CD4-positive, alpha-beta T cell treated with Interleukin-6 at 100 ng/mL for 8 hours (primary cell): ENCODE measurements around the gene CDK5.

Experiments
- DNase-seq: peaks from one replicate; pipeline ENCODE4 v3.0.0-alpha.2; 2020; ENCODE audit warnings: mixed read lengths, low spot score

Gene CDK5

DNA sequence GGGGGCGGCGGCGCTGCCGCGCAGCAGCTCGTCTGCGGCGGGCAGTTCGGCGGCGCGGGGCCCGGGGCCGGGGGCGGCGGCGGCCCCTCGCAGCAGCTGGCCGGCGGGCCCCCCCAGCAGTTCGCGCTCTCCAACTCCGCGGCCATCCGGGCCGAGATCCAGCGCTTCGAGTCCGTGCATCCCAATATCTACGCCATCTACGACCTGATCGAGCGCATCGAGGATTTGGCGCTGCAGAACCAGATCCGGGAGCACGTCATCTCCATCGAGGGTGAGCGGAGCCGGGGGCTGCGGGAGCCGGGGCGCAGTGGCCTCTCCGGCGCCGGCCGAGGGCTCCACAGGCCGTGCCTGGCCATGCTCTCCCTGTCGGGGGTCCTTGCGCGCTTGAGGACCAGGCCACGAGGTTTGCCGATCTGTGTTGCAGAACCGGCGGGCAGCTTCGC lies 29.1 kb upstream of the CDK5 start:
- DNase-seq = no peak

DNA sequence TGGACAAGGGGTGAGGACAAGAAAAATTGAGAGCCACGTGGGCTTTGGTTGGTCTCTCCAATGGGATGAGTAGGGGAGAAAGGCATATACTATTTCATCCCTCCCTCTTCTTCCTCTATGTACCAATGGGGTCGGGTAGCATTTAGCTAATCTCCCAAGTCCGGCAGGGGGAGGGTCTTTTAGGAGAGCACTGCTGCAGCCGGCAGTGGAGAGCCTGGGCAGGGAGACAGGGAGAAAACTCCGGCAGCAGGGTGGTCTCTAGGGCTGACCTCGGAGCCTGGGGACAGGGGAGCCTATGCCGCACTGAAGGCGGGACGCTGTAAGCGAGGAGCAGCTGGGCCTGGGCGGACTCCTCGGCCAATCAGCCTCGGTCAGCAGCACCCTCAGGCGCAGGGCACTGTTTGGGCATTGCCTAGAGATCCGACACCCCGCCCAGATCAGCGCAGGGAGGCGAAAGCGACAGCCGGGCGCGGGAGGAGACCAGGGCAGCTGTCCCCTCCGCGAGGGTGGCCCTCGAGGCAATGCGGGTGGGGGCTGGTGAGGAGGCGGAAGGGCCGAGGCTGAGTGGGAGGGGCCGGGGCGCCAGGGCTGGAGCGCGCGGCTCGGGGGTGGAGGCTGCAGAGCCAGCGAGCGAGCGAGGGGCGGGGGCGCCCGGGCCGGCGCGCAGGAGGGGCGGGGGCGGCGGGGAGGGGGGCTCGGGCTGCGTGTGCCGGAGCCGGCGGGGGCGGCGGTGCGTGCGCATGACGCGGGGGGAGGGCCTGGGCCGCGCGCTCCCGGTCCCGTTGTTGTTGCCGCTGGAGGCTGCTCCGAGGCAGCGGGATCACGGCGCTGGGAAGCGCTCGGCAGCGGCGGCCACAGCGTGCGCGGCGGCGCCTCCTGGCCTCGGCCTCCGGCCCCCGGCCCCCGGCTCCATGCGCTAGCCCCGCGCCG lies 28.3 kb upstream of the CDK5 start, which contains the start of gene AGAP3:
AGAP3 (plus strand) TSS at position 785 of the 930 bp plus-strand sequence. CDS start 267 bp downstream, outside the sequence.
- peak; percentile 42 for DNase-seq

DNA sequence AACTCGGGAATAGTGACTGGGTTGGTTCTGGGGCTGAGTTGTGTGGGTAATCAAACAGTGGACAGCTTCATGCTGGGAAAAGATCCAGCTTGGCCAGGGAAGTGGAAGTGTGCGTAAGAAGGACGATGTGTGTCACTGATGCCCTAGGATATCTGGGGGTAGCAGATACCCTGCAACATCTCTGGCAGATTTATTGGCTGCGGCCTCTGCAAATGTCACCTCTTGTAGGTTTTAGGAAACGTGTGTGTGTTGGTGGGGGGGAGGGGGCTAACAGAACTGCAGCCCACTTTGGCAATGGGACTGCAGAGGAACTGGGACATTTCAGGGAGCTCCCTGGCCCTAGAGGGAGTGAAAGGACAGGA lies 27.6 kb upstream of the CDK5 start:
- no peak for DNase-seq

DNA sequence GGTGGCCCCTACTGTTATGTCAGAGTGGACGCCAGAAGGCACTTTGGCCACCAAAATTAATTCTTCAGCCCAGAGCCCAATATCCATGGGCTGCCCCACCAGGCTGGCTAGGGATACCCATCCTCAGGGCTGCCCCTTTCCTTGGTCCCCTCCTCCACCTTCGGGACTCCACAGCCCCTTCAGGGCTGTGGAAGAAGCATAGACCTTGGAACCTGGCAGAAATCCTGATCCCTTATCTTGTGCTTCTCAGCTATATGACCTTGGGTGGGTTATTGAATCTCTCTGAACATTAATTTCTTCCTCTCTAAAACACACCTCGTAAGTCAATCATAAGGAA lies 26.1 kb upstream of the CDK5 start:
- no peak for DNase-seq

DNA sequence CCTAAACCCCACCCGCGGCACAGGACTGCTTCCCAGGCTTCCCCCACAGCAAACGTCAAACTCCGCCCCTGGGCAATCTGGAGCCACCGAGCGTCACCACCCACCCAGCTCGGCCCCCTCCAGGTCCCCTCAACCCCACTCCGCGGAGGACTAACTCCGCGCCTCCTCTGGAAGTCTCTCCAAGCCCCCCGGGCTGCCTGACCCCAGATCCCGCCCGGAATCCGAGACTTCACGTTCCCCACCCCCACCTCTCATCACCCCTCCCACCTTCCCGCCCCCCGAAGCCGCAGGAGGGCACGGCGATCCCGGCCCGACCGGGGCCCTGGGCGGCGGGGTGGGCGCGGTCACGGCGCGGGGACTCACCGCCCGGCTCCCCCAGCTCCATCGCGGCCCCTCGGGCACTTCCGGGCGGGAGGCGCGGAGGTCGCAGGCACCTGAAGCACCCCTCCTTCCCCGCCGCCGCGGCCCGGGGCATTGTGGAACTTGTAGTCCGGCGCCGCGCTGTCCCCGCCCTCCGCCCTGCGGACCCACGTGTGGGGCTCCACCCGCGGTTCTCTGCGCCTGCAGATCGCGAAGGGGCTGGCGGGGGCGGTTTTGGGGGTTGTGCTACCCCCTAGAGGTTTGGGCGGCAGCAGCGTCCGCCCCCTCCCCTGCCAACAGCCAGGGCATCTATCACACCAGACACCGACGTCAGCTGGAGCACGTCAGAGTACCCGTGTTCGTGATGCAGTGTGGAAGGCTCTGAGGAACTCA lies 25.6 kb upstream of the CDK5 start, which contains the start of gene TMUB1:
TMUB1 (minus strand) TSS at position 423 of the 753 bp plus-strand sequence. CDS start 930 bp downstream, outside the sequence.
- DNase-seq = peak; percentile 79

DNA sequence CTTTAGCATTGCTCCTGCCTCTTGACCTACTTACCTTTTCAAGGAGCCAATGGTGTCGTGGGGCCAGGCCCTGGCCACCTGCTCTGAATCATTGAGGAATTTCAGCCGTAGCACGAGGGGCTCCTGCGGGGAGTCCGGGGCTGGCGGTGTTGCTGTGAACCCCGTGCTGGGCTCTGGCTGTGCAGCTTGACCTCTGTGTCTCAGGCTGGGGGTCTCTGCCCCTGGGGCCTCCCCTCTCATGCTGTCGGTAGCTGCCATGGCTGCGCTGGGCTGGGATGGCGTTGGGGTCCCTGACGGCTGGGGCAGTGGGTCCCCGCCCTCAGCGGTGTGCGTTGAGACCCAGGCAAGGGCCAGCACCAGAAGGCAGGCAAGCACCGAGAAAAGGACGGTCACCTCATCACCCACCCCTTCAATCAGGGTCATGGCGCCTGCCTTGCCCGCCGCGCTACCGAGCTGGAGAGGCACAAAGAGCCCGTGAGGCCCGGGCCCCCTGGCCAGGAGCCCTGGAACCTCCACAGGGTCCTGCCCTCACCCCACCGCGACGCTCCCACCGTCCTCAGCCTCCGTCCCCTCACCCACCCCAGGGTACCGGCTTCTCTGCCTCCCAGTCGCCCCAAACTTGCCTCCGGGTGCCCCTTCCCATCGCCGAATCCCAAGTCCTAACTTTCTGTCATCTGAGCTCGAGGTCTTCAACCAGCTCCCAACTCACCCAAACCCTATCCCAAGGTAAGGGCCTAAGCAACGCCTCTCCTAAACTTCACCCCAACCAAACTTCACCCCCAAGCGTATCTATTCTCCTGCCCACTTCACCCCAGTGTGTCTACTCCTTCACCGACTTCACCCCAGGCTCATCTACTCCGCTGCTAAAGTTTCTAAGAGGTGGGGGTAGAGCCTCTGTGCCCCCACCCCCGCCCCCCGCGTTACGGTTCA lies 24.7 kb upstream of the CDK5 start:
- no peak for DNase-seq

DNA sequence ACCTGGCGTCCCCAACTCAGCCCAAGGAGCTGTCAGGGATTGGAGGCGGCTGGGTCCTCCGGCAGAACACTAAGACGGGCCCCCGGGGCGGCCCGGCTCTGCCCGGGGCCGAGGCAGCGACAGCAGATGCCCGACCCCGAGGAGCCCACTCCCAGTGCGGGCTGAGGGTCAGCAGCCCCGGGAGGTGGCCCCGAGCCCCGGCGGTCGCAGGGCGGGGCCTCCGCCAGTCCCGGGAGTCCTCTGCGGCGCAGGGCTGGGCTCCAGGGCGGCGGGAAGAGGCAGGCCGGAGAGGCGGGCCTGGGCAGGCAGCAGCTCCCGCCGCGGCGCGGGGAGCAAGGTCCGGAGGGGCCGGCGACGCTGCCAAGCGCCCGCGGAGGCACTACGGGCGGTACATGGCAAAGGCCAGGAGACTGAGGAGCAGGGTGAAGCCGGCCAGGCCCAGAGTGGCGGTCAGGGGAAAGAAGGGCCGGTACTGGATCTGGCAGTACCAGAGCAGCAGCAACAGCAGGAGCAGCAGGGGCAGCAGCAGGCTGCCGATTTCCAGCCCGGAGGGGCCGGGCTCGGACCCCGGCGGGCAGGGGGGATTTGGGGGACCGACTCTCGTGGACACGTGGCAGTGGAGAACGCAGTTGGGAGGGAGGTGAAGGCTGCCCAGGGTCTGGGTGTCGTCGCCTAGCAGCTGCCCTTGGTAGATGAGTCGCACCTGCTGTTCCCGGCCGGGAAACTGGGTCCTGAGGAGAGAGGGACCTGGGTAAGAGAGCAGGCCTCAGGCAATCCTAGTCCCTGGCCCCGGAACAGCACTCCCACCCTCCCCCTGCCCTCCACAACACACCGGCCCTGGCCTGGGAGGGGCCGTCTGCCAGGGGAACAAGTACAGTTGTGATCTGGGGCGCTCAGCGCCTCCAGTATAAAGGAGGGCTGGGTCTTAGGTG lies 23.7 kb upstream of the CDK5 start:
- DNase-seq = no peak

DNA sequence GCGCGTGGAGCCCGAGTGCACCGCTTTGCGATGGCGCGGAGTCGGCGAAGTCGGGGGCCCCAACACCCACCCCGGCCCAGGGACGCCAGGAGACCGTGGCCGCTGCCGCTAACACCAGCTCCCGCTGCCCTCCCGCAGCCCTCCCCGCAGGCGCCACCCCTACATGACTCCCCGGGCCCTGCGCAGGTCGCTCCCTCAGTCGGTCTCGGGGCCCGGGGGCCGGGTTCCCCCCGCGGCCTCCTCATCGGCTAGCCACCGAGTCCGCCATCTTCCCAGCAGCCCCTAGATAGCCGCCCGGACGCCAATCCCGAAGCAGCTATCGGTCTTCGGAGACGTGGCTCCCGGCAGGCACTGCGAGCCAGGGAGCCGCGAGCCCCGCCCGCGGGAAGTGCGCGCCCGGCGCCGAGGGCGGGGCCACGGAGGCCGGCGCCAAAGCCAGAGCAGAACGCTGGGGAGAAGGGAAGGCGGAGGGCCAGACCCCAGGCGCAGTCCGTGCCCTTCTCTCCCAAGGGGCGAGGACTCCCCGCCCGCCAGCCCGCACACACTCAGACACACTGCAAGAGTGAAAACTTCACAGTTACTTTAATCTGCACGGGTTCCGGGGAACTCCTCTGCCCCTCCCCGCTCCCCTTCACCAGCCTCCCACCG lies 22.9 kb upstream of the CDK5 start, which contains the start of gene FASTK:
FASTK (minus strand) TSS at position 288 of the 648 bp plus-strand sequence; CDS start at position 245, 43 bp downstream.
- peak; percentile 87 for DNase-seq

DNA sequence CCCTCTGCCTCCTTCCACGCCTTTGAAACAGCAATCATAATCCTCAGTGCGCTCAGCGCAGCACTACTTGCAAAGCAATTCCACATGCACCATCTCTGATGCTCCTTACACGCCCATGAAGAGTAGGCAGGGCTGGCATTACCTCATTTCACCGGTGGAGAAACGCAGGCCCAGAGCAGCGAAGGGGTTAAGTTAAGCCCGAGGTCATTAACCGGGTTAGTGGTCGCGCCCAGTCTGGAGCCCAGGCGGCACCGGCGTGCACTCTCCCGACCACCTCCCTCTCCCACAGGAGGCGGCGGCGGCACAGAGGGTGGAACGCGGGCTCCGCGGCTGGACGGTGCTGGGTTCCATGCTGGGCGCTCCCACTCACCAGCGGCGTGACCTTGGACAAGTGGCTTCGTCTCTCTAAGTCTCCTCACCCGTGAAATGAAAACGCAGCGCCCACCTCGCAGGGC lies 22.4 kb upstream of the CDK5 start:
- no peak for DNase-seq

DNA sequence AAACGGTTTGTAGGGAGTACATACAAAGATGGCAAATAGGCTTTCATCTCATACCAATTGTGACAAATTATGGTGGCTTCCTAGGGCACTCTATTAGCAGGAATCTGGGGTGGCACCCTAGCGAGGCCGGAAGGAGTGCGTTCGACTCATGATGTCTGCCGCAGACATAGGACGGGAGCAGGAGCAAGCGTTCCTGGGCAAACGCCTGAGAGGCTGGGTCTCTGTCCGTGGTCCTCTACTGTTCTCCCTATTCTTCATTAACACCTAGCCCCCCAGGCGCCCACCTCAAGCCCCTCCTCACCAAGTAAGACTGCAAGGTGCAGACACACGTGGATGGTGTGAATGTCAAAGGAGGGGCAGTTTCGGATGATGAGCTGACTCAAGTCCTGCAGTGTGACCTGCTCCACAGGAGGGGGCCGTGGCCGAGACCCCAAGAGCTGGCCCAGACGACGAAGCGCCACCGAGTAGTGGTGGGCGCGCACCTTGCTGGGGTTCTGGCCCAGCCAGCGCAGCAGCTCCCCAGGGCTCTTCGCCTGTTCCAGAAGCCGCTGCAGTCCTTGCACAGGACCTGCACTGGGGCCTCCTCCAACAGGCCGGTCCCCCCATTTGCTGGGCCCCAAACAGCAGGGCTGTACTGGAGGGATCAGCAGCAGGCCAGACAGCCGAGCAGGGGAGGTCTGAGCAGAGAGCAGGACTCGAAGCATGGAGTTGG lies 21.7 kb upstream of the CDK5 start:
- no peak for DNase-seq

DNA sequence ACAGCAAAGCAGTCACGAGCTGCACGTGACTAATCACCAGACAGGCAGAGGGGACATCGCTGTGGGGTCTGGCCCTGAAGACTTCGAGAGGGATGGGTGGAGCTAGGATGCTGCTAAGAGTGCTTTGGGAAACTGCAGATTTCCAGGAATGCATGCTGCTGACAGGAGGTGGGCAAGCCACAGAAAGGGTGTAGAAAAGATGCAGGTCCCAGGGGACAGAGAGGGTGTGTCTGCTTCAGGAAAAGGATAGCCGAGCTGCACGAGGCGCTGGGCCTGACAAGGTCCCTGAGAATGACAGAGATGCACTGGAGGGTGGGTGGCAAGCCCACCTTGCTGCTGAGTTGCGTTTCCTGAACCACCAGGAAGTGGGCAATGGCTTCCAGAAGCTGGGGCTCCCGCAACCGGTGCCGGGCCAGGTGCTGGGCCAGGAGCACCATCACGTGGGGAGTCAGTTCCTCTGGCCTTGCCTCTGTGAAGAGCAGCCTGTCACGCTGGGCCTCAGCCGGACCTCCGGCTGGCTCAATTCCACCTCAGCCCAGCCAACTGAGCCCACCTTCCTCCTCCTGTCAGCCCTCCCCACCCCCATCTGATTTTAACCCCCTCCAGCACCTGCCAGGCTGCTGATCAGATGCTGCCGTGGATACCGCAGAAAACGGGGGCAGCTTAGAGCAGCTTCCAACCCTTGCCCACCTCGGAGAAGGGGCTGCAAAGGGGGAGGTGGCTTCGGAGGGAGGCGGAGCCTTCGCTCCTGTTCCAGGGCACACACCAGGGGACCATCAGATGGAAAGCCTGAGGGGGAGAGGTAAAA lies 20.7 kb upstream of the CDK5 start:
- DNase-seq = no peak

DNA sequence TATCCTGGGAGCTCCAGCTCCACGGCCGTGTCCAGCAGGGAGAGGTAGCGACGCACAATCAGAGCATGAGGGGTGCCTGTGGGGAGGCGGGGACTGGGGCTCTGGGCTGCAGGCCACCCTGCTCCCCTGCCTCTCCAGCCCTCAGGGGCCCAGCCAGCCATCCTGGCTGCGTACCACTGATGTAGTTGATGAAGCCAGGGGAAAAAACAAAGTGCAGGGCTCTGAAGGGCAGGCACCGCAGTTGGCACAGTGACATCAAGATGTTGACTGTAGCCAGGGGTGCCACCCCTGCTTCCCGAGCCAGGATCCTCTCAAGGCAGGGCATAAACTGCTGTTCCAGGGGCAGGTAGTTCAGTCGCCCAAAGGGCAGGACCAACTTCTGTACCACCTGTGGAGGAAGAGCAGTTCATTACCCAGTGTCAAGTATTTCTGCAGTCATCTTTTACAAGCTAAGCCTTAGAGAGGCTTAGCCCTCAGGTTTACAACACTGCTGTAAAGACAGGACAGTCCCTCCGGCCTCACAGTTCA lies 20.1 kb upstream of the CDK5 start:
- no peak for DNase-seq

DNA sequence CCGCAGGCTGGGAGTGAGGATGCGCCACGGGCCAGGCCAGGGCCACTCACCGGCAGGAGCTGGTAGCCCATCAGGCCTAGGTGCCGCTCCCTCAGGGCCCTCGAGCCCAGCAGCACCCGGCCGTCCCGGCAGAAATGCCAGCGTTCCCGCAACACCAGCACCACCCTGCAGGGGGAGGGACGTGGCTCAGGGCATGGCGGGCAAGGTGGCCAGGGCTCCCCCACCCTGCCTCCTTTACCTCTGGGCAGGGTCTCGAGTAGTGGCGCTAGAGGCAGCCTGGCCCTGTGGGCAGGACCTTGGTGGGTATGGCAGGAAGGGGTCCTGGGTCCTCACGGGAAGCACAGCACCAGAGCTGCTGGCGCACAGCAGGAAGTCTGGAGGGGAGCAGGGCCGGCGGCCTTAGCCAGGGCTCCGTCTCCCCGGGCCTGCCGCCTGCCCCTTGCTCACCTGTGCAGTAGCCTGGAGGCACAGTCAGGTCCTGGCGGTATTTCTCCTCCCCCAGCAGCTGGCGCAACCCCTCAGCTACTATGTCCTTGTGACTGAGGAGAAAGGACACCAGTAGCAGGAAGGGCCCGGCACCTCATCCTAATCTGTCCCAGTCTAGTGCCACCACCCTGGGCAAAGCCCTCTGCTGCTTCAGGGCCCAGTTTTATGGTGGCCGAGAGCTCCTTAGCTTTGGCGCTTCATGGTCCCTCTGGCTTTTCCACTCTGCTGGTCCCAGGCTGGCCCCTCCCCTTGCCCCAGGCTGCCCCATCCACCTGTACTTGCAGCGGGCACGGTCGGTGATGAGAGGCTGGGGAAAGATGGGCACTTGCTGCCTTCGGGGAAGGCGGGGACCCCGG lies 19.4 kb upstream of the CDK5 start:
- no peak for DNase-seq

DNA sequence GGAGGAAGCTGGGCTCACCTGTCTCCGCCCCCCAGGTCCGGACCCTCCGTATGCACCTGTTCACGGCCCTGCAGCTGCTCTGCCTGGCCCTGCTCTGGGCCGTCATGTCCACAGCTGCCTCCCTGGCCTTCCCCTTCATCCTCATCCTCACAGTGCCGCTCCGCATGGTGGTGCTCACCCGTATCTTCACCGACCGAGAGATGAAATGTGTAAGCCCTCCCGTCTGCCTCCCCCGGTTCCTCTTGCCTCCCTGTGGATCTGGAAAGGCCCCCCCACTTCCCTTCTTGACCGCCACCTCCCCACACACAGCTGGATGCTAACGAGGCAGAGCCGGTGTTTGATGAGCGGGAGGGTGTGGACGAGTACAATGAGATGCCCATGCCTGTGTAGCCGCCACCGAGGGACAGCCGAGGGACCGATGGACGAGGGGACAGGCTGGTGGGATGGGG lies 18.3 kb upstream of the CDK5 start:
- no peak for DNase-seq

DNA sequence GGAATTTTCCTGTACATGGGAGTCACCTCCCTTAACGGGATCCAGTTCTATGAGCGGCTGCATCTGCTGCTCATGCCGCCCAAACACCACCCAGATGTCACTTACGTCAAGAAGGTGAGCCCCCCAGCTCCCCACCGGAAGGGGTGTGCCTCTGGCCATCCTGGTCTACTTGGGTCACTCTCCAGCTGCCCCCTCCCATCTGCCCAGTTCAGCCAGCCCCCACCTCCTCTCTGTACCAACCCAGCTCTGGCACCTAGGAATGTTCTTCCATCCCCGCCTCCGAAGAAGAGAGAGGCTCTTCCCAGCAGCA lies 17.9 kb upstream of the CDK5 start:
- DNase-seq = no peak

DNA sequence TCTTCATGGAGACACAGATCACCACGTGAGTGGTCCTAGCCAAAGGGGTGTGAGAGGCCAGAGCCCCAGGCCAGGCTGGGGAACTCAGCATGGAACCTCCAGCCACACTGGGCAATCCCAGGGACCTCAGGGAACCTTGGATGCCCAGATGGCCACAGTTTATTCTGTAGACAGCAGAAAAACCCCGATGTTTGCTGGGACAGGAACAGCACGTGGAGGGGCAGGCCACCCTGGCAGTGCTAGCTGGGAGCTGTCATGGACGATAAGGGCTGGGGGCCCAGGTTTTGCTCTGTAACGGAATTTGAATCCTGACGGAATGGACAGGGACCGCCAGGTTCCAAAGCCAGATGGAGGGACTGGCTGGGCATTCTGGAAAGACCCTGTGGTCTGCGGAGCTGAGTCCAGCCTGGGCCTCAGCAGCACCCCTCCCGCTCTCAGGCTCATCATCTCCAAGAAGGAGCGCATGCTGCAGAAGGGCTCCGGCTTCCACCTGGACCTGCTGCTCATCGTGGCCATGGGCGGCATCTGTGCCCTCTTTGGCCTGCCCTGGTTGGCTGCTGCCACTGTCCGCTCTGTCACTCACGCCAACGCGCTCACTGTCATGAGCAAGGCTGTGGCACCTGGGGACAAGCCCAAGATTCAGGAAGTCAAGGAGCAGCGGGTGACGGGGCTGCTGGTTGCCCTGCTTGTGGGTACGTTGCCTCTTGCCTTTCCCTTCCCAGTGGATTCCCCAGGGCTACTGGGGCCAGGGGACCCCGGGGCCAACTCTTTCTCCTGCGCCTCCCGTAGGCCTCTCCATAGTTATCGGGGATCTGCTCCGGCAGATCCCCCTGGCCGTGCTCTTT lies 17.3 kb upstream of the CDK5 start:
- DNase-seq = no peak

DNA sequence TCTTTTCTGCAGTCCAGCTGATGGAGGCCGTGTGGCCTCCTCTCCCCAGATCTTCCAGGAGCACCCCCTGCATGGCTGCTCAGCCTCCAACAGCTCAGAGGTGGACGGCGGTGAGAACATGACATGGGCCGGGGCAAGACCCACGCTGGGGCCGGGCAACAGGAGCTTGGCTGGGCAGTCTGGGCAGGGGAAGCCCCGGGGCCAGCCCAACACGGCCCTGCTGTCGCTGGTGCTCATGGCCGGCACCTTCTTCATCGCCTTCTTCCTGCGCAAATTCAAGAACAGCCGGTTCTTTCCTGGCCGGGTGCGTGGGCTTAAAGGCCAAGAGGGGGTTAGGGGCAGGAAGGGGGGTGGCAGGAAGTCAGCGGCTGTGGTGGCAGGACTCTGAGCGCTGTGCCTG lies 16.3 kb upstream of the CDK5 start:
- DNase-seq = no peak
